Coronary artery (tissue), 2 donors: ENCODE measurements around the gene SMIM21.

Experiments used
- DNase-seq: peaks from one replicate; pipeline ENCODE4 v3.0.0-alpha.2; 2017; ENCODE audit warnings: low spot score
- H3K27ac ChIP-seq, 2 donors: fragments of 200-600 bp; sonication (generic); one replicate each; pipeline ENCODE4 v1.5.1; 2016 to 2019
- H3K4me3 ChIP-seq: fragments of 200-600 bp; sonication (generic); 2 replicates; pipeline ENCODE4 v1.5.1; 2016; ENCODE audit warnings: mild to moderate bottlenecking, moderate library complexity
- CTCF ChIP-seq: fragments of 200-600 bp; sonication (generic); IDR thresholded peaks from one replicate; pipeline ENCODE4 v1.5.1; 2019; ENCODE audit warnings: antibody characterized with exemption

SMIM21 gene

DNA sequence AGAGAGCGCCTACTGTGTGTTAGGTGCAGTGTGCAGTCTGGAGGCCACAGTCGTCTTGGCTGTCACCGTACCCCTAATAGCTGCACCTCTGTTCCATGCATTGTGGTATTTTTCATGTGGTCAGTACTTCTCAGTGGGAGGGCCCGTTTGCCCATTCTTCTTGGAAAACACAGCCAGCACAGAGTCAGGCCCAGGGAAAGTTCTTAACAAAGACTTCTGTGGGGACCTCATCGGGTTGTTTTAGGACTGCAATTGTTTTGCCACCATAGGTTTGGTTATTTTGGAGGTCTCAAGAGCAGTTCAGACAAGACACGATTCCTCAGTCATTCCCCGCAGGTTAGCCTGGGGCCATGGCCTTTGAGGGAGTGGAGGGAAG, 62.3 kb downstream of the SMIM21 start:
- Histone ChIP-seq H3K4me3 (no peak overlapping the region), H3K27ac (no peak overlapping the region)
- no peak for DNase-seq
- no peak for TF ChIP-seq CTCF

DNA sequence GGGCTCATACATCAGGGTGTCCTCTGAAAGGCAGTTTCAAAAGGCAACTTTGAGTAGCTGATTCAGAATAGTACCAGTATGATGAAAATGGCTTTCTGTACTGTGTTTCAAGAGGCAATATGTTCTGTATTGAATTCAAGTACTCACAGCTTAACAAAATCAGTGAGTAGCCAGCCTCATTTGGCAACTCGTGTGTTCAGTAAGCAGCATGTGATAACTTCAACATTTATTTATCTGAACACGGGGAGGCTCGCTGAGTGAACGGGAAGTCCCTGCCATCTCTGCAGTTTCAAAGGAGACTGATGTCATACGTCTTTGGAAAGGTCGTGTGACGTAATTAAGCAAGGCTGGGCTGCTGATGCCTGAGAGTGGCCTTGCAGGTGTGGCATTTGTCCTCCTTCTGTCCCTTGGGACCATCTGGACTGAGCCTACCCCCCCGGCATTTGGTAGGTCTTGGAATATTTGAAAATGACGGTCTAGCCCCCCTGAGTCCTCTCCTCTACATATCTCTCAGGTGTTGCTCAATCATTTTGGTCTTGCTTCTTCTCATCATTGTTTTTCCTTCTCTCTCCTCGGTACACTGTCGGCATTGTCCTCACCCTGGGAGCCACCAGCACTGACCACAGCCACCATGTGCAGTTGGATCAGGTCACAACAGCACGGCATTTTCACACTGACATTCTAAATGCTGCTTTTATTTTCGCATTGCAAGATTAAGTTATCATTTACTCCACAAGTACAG, 62.8 kb downstream of the SMIM21 start:
- Histone ChIP-seq H3K4me3 (no peak overlapping the region), H3K27ac (no peak overlapping the region)
- TF ChIP-seq CTCF: no peak
- DNase-seq: no peak

DNA sequence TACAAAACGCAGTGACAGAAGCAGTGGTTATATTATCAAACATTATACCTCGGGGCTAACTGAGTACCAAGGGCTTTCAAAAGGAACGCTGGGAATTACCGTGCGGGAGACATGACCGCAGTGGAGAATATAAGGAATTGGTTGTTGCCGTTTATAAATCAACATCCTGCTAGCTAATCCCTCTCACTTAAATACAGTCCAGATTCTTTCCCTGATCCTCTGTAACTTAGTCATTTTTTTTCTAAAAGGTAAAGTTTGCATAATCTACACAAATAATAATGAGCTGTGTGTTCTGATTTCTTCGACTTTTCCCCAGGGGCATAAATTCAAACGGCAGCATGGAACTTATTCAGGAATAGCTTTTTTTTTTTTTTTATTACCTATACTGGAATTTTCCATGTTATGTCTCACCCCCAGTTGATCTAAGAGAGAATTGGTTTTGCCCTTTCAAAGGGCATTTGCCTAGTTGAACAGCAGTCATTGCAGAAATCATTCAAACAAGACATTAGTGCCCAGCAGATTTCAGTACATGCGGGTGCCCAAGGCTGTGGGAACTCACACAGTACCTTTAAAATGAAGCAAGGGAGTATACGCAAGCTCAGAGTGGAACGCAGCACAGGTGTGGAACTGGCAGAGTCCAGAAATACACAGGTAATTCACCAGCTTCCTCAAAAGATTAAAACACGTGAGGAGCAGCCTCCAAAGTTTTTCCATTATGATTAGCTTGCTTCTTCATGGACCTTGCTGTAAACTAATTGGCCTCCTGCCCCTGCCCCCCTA, 63.9 kb downstream of the SMIM21 start:
- DNase-seq: no peak
- no peak for TF ChIP-seq CTCF
- Histone ChIP-seq H3K27ac (no peak overlapping the region), H3K4me3 (no peak overlapping the region)

DNA sequence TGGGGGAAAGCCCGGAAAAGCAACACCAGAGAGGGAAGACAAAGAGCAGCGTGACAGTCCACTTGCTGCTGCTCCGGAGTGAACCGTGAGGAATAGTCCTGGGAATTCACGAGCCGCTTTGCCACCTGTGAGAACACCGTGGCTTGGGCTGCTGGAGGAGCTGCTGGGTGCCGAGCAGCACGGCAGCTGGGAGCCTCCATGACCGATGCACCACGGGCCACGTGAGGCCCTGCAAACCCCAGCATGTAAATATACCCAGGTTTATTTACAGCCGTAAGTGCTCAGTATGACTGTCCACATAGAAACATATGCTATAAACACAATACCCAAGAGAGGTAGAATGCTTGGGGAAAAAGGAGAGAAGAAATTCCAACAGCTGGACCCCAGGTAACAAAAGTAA, 65.1 kb downstream of the SMIM21 start:
- TF ChIP-seq CTCF: no peak
- DNase-seq: no peak
- Histone ChIP-seq H3K27ac (no peak overlapping the region), H3K4me3 (no peak overlapping the region)

- no peak overlapping the region for H3K4me3 ChIP-seq
- H3K27ac ChIP-seq: no peak overlapping the region
- DNase-seq: no peak
- no peak for TF ChIP-seq CTCF
Observed at GRCh38 chr18:75360941-75361340, 66.6 kb downstream of the SMIM21 start.

DNA sequence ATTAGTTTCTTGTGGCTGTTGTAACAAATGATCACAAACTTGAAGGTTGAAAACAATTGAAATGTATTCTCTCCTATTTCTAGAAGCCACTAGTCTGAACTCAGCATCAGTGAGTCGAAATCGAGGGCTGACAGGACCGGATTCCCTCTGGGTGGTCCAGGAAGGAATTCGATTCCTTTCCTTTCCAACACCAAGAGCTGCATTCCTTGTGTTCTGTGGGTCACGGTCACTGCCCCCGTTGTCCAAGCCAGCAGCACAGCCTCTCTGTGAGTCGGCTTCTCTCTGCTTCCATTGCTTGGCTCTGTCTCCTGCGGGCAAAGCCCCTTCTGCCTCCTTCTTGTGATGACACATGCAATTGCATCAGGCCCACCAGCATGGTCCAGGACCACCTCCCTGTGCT, 67.3 kb downstream of the SMIM21 start:
- Histone ChIP-seq H3K27ac (no peak overlapping the region), H3K4me3 (no peak overlapping the region)
- DNase-seq: no peak
- TF ChIP-seq CTCF: no peak
